Measurements from ENCODE around the gene RAB8A. TPM values are rescaled to one million over a fixed set of nuclear protein-coding genes. Genes with fewer than 3 reads are reported as not detected.
"Not testable (repeated sequence)": the region's sequence is repeated elsewhere in the genome, so short reads cannot be mapped to it uniquely, and the experiment has no call there.

The RAB8A gene
- total RNA-seq, 2 donors from 2014 or later, result 40.5 to 41.5 TPM

- Histone ChIP-seq H3K36me3 (peaks cover 90% of the 10 kb centered on the region), H3K27me3 (replicated peaks; ENCODE audit: insufficient read depth) (no peaks in the 10 kb centered on the region), H3K27ac (peak overlapping the region; percentile 21 to 39), H3K4me3 (no peak overlapping the region), H3K4me1 (ENCODE audit: control insufficient read depth in 1 of 2, low read depth in 2 of 2) (peaks cover 5 to 21% of the 10 kb centered on the region in 2 donors), H3K9me3 (no peaks in the 10 kb centered on the region)
- TF ChIP-seq CTCF (IDR thresholded peaks at IDR 0.05), result no peak
- no peak for ATAC-seq (ENCODE audit: insufficient number of reproducible peaks, low FRiP score, low read depth)
- no peak for DNase-seq (ENCODE audit: low spot score)
Measured at GRCh38 chr19:16096280-16096855, 15.3 kb upstream of the RAB8A start.

GRCh38 chr19:16098416-16098768, 13.3 kb upstream of the RAB8A start:
- Histone ChIP-seq H3K4me3 (no peak overlapping the region), H3K27me3 (replicated peaks; ENCODE audit: insufficient read depth) (no peaks in the 10 kb centered on the region), H3K4me1 (ENCODE audit: control insufficient read depth in 1 of 2, low read depth in 2 of 2) (peaks cover 5 to 12% of the 10 kb centered on the region in 2 donors), H3K36me3 (peaks cover 89% of the 10 kb centered on the region), H3K27ac (peak overlapping the region in 1 of 2 donors; percentile 25), H3K9me3 (no peaks in the 10 kb centered on the region)
- no peak for ATAC-seq (ENCODE audit: insufficient number of reproducible peaks, low FRiP score, low read depth)
- no peak for TF ChIP-seq CTCF (IDR thresholded peaks at IDR 0.05)
- DNase-seq (ENCODE audit: low spot score), result no peak

GRCh38 chr19:16098821-16099220, 12.9 kb upstream of the RAB8A start:
- Histone ChIP-seq H3K27ac (no peak overlapping the region), H3K9me3 (no peaks in the 10 kb centered on the region), H3K4me1 (ENCODE audit: control insufficient read depth in 1 of 2, low read depth in 2 of 2) (peaks cover 5 to 8% of the 10 kb centered on the region in 2 donors), H3K27me3 (replicated peaks; ENCODE audit: insufficient read depth) (no peaks in the 10 kb centered on the region), H3K36me3 (peaks cover 89% of the 10 kb centered on the region), H3K4me3 (no peak overlapping the region)
- ATAC-seq (ENCODE audit: insufficient number of reproducible peaks, low FRiP score, low read depth) (no peak), DNase-seq (ENCODE audit: low spot score) (no peak)
- TF ChIP-seq CTCF (IDR thresholded peaks at IDR 0.05), result no peak

- not testable (repeated sequence) for H3K27me3 ChIP-seq (replicated peaks; ENCODE audit: insufficient read depth); DNase-seq (ENCODE audit: low spot score); H3K27ac ChIP-seq; ATAC-seq (ENCODE audit: insufficient number of reproducible peaks, low FRiP score, low read depth); H3K9me3 ChIP-seq; H3K4me3 ChIP-seq; H3K4me1 ChIP-seq (ENCODE audit: control insufficient read depth in 1 of 2, low read depth in 2 of 2)
- peaks cover 83% of the 10 kb centered on the region for H3K36me3 ChIP-seq
Measured at GRCh38 chr19:16099314-16099965, 12.2 kb upstream of the RAB8A start.

- TF ChIP-seq CTCF (IDR thresholded peaks at IDR 0.05), result no peak
- ATAC-seq (ENCODE audit: insufficient number of reproducible peaks, low FRiP score, low read depth) (no peak), DNase-seq (ENCODE audit: low spot score) (no peak)
- Histone ChIP-seq H3K27ac (no peak overlapping the region), H3K27me3 (replicated peaks; ENCODE audit: insufficient read depth) (no peaks in the 10 kb centered on the region), H3K4me1 (ENCODE audit: control insufficient read depth in 1 of 2, low read depth in 2 of 2) (peaks cover 4 to 5% of the 10 kb centered on the region in 2 donors), H3K36me3 (peaks cover 73% of the 10 kb centered on the region), H3K9me3 (no peaks in the 10 kb centered on the region), H3K4me3 (no peak overlapping the region)
Measured at GRCh38 chr19:16100524-16100923, 11.2 kb upstream of the RAB8A start.

Measured in thoracic aorta (tissue), 2 donors.